Measurements from ENCODE around the gene NEDD9.

- TF ChIP-seq POLR2A (IDR thresholded peaks at IDR 0.05; ENCODE audit: low read depth, low read length) (no peak), CTCF (IDR thresholded peaks at IDR 0.05 in 2 of 3, conservative IDR thresholded peaks at IDR 0.05 in 1 of 3; ENCODE audit: control insufficient read depth in 2 of 3, extremely low read depth in 1 of 3, insufficient read depth in 1 of 3, low read depth in 3 of 3, low read length in 3 of 3) (no peak), TARDBP (IDR thresholded peaks at IDR 0.05; ENCODE audit: borderline replicate concordance) (no peak), NR2F1 (conservative IDR thresholded peaks at IDR 0.05) (no peak), CEBPB (IDR thresholded peaks at IDR 0.05; ENCODE audit: borderline replicate concordance in 1 of 2, low read depth in 2 of 2, low read length in 2 of 2) (no peak)
Observed at GRCh38 chr6:11141295-11141694, 91.2 kb downstream of the NEDD9 start.

Measured in GM12878 (cell line).